HepG2 (cell line): ENCODE measurements around the gene BCAR3.

Experiments used
- NFE2 ChIP-seq: sonication (generic); formaldehyde crosslinking; IDR thresholded peaks from 2 replicates; pipeline ENCODE4 v1.4.0; 2020; ENCODE audit warnings: missing genetic modification reagents
- POLR2A ChIP-seq, 2 experiments: IDR thresholded peaks; 2 replicates each; pipeline ENCODE4 v1.6.1; 2011; ENCODE audit warnings: low read depth in 2 of 2, low read length in 2 of 2, mild to moderate bottlenecking in 1 of 2, moderate library complexity in 1 of 2; ENCODE audit not compliant: insufficient read depth in 1 of 2
- ZFP41 ChIP-seq: sonication (generic); formaldehyde crosslinking; IDR thresholded peaks from 2 replicates; pipeline ENCODE4 v1.4.0; 2020; ENCODE audit warnings: mild to moderate bottlenecking, missing genetic modification reagents, borderline replicate concordance
- ZNF501 ChIP-seq: sonication (generic); formaldehyde crosslinking; IDR thresholded peaks from 2 replicates; pipeline ENCODE4 v1.5.1; 2020; ENCODE audit warnings: mild to moderate bottlenecking, moderate library complexity, missing genetic modification reagents
- TF ChIP-seq, protein P1 (sequence below): sonication (generic); formaldehyde crosslinking; IDR thresholded peaks from 2 replicates; pipeline ENCODE4 v1.4.0; 2020; ENCODE audit warnings: low read depth, mild to moderate bottlenecking, missing genetic modification reagents
- TF ChIP-seq, protein P2 (sequence below): sonication (generic); formaldehyde crosslinking; IDR thresholded peaks from 2 replicates; pipeline ENCODE4 v1.5.0; 2020; ENCODE audit warnings: mild to moderate bottlenecking, missing genetic modification reagents, moderate library complexity
- TF ChIP-seq, protein P3 (sequence below): sonication (generic); formaldehyde crosslinking; IDR thresholded peaks from 2 replicates; pipeline ENCODE4 v1.5.0; 2020; ENCODE audit warnings: mild to moderate bottlenecking, low read depth, missing genetic modification reagents, borderline replicate concordance

DNA sequence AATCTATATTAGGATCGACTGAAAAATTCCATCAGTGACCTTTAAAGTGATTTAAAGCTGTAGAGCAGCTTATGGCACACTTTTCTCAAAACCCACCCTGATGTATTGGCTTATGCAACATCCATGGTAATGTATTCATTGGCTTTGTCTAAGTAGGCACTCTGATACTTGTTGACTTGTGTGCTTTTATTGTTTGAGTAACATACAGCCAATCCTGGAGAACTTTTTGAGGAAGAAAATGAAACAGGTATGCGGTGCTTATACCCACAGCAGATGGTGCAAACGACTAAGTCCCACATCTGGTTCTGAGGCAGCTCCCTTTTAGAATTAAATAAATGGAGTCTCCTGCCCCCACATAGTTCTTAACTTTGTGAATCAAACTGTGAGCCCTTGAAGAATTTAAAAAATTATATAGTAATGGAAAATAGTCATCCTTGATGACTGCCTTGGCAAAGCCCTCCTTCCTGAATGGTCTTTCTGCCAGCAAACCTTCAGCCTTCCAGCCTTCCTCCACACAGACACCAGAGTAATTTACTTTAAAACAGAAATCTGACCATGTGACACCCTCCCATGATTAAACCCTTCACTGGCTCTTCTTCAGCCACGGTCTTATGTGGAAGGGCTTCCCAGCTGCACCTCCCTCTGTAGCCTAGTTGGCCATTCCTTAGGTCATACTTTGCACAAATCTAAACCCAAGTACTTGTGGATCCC lies 116.0 kb downstream of the BCAR3 start:
- TF ChIP-seq, protein P1, sequence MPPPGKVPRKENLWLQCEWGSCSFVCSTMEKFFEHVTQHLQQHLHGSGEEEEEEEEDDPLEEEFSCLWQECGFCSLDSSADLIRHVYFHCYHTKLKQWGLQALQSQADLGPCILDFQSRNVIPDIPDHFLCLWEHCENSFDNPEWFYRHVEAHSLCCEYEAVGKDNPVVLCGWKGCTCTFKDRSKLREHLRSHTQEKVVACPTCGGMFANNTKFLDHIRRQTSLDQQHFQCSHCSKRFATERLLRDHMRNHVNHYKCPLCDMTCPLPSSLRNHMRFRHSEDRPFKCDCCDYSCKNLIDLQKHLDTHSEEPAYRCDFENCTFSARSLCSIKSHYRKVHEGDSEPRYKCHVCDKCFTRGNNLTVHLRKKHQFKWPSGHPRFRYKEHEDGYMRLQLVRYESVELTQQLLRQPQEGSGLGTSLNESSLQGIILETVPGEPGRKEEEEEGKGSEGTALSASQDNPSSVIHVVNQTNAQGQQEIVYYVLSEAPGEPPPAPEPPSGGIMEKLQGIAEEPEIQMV: no peak
- TF ChIP-seq POLR2A (IDR thresholded peaks at IDR 0.05; ENCODE audit: insufficient read depth in 1 of 2, low read depth in 2 of 2, low read length in 2 of 2): no peak
- no peak for TF ChIP-seq ZNF501 (CRISPR knock-in tag)
- no peak for TF ChIP-seq NFE2 (CRISPR knock-in tag)
- TF ChIP-seq, protein P2, sequence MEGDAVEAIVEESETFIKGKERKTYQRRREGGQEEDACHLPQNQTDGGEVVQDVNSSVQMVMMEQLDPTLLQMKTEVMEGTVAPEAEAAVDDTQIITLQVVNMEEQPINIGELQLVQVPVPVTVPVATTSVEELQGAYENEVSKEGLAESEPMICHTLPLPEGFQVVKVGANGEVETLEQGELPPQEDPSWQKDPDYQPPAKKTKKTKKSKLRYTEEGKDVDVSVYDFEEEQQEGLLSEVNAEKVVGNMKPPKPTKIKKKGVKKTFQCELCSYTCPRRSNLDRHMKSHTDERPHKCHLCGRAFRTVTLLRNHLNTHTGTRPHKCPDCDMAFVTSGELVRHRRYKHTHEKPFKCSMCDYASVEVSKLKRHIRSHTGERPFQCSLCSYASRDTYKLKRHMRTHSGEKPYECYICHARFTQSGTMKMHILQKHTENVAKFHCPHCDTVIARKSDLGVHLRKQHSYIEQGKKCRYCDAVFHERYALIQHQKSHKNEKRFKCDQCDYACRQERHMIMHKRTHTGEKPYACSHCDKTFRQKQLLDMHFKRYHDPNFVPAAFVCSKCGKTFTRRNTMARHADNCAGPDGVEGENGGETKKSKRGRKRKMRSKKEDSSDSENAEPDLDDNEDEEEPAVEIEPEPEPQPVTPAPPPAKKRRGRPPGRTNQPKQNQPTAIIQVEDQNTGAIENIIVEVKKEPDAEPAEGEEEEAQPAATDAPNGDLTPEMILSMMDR (CRISPR knock-in tag): no peak
- no peak for TF ChIP-seq ZFP41 (CRISPR knock-in tag)
- TF ChIP-seq, protein P3, sequence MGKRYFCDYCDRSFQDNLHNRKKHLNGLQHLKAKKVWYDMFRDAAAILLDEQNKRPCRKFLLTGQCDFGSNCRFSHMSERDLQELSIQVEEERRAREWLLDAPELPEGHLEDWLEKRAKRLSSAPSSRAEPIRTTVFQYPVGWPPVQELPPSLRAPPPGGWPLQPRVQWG (CRISPR knock-in tag): no peak
